Ectodermal cell (in vitro differentiated cells): Measurements from ENCODE around the gene POMP.
"Not testable (repeated sequence)": the region's sequence is repeated elsewhere in the genome, so short reads cannot be mapped to it uniquely, and the experiment has no call there.

ENCODE experiments used
- H3K27ac ChIP-seq: 2 replicates; pipeline ENCODE4 v1.7.0; 2013; ENCODE audit warnings: mild to moderate bottlenecking, low read depth, low read length; ENCODE audit not compliant: insufficient read depth, poor library complexity, severe bottlenecking
- H3K27me3 ChIP-seq: 2 replicates; pipeline ENCODE4 v1.7.0; 2013; ENCODE audit warnings: mild to moderate bottlenecking, low read length; ENCODE audit not compliant: insufficient read depth, control insufficient read depth, poor library complexity, severe bottlenecking
- H3K36me3 ChIP-seq: one replicate; pipeline ENCODE4 v1.7.0; 2013; ENCODE audit warnings: low read length; ENCODE audit not compliant: control insufficient read depth, insufficient read depth
- H3K4me1 ChIP-seq: one replicate; pipeline ENCODE4 v1.7.0; 2013; ENCODE audit warnings: low read length; ENCODE audit not compliant: control insufficient read depth, insufficient read depth
- H3K4me3 ChIP-seq: 2 replicates; pipeline ENCODE4 v1.7.0; 2013; ENCODE audit warnings: low read depth, low read length, control low read depth; ENCODE audit not compliant: insufficient read depth
- H3K9me3 ChIP-seq: 2 replicates; pipeline ENCODE4 v1.7.0; 2013; ENCODE audit warnings: mild to moderate bottlenecking, low read length, moderate library complexity; ENCODE audit not compliant: control insufficient read depth
- WGBS, 2 experiments: methylation state at CpG; one replicate each; pipeline ENCODE4 v1.1.7; 2013; ENCODE audit warnings: missing lambda C conversion rate in 2 of 2; 5-methylcytosine and 5-hydroxymethylcytosine counted together

POMP gene

GRCh38 chr13:28658539-28658795, 463 bp upstream of the POMP start:
- Histone ChIP-seq H3K27me3 (no peaks in the 10 kb centered on the region), H3K27ac (no peak overlapping the region), H3K9me3 (no peaks in the 10 kb centered on the region), H3K4me3 (peak overlapping the region; percentile 91), H3K4me1 (peaks cover 14% of the 10 kb centered on the region), H3K36me3 (peaks cover 10% of the 10 kb centered on the region)
- WGBS, 2 experiments = 1 to 2% methylated on average over 5 to 8 of the region's 8 CpGs

GRCh38 chr13:28659621-28659970, 666 bp downstream of the POMP start:
- Histone ChIP-seq H3K4me3 (peak overlapping the region; percentile 91), H3K27ac (peak overlapping the region; percentile 28), H3K36me3 (peaks cover 13% of the 10 kb centered on the region), H3K9me3 (no peaks in the 10 kb centered on the region), H3K27me3 (no peaks in the 10 kb centered on the region), H3K4me1 (peaks cover 14% of the 10 kb centered on the region)
- WGBS, 2 experiments = 19 to 38% methylated on average over 1 to 4 of the region's 4 CpGs

DNA sequence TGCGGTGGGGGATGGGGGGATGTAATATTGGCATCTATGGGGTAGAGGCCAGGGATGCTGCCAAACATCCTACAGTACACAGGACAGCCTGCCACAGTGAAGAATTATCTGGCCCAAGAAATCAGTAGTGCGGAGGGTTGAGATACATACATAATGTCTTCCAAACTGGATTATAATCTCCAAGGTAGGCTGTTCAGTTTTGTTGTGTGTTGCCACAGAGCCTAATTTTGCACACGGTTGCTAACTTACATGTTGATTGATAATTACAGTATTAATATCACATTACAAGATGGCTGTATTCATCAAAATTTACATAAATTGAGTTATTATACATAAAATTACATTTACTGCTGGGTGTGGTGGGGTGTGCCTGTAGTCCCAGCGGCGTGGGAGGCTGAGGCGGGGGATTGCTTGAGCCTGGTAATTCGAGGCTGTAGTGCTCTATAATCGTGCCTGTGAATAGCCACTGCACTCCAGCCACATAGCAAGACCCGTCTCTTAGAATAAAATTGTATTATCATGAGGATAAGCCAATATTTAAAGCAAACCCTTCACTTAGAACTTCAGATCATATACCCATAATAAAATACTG, 8.1 kb downstream of the POMP start:
- 89 to 92% methylated on average over 5 to 9 of the region's 9 CpGs for WGBS, 2 experiments
- H3K36me3 ChIP-seq = peaks cover 63% of the 10 kb centered on the region
- no peak overlapping the region for H3K4me3 ChIP-seq
- no peaks in the 10 kb centered on the region for H3K9me3 ChIP-seq
- no peaks in the 10 kb centered on the region for H3K27me3 ChIP-seq
- H3K27ac ChIP-seq = no peak overlapping the region
- H3K4me1 ChIP-seq = no peaks in the 10 kb centered on the region

- Histone ChIP-seq H3K4me1 (no peaks in the 10 kb centered on the region), H3K4me3 (no peak overlapping the region), H3K36me3 (peaks cover 49% of the 10 kb centered on the region)
Measured at GRCh38 chr13:28671126-28671792, 12.3 kb downstream of the POMP start.

GRCh38 chr13:28678809-28679208, 19.9 kb downstream of the POMP start:
- no peaks in the 10 kb centered on the region for H3K4me1 ChIP-seq
- H3K9me3 ChIP-seq = no peaks in the 10 kb centered on the region
- no peak overlapping the region for H3K4me3 ChIP-seq
- H3K36me3 ChIP-seq = peaks cover 7% of the 10 kb centered on the region
- no peaks in the 10 kb centered on the region for H3K27me3 ChIP-seq
- H3K27ac ChIP-seq = no peak overlapping the region
- WGBS, 2 experiments = 100% methylated on average over 1 of the region's 1 CpG; no CpG with 5 or more reads in 1 of the 2 experiments

More at GRCh38 chr13:28671126-28671792, 12.3 kb downstream of the POMP start:
- Histone ChIP-seq H3K9me3 (no peaks in the 10 kb centered on the region), H3K27me3 (no peaks in the 10 kb centered on the region), H3K27ac (no peak overlapping the region)

GRCh38 chr13:28679628-28680027, 20.7 kb downstream of the POMP start:
- peaks cover 7% of the 10 kb centered on the region for H3K36me3 ChIP-seq
- no peaks in the 10 kb centered on the region for H3K4me1 ChIP-seq
- no peak overlapping the region for H3K27ac ChIP-seq
- no CpG with 5 or more reads among the region's 1 CpG for WGBS, 2 experiments
- H3K9me3 ChIP-seq = no peaks in the 10 kb centered on the region
- no peaks in the 10 kb centered on the region for H3K27me3 ChIP-seq
- no peak overlapping the region for H3K4me3 ChIP-seq

DNA sequence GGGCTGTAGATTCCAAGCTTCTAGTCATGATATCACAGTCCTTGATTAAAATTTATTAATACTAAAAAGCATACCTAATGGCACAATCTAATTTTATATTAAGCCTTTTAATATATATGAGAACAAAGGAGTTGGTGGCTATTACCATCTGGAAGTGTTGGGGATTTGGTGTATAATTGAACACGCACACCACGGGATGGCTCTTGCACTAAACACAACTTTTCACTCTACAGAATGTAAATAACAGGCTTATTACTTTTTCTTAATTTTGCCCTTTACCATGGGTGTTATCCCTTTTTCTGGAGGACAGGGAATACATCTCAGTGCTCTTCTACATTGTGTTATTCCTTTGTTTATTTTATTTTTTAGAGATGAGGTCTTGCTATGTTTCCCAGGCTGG, 21.6 kb downstream of the POMP start:
- Histone ChIP-seq H3K4me3 (no peak overlapping the region), H3K4me1 (no peaks in the 10 kb centered on the region), H3K9me3 (no peaks in the 10 kb centered on the region), H3K36me3 (peaks cover 4% of the 10 kb centered on the region), H3K27ac (no peak overlapping the region), H3K27me3 (no peaks in the 10 kb centered on the region)
- 95% methylated on average over 2 of the region's 2 CpGs; no CpG with 5 or more reads in 1 of the 2 experiments for WGBS, 2 experiments

DNA sequence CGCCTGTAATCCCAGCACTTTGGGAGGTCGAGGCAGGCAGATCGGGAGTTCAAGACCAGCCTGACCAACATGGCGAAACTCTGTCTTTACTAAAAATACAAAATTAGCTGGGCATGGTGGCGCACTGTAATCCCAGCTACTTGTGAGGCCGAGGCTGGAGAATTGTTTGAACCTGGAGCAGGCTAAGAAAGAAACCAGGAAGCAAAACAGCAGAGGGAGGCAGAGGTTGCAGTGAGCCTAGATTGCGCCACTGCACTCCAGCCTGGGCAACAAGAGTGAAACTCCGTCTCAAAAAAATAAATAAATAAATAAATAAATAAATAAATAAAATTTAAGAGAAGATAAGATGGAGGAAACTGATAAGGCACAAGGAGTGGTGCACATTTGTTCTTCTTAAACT, 24.2 kb downstream of the POMP start:
- not testable (repeated sequence) for H3K36me3 ChIP-seq, H3K27ac ChIP-seq
- WGBS, 2 experiments = 92 to 94% methylated on average over 6 to 7 of the region's 8 CpGs

DNA sequence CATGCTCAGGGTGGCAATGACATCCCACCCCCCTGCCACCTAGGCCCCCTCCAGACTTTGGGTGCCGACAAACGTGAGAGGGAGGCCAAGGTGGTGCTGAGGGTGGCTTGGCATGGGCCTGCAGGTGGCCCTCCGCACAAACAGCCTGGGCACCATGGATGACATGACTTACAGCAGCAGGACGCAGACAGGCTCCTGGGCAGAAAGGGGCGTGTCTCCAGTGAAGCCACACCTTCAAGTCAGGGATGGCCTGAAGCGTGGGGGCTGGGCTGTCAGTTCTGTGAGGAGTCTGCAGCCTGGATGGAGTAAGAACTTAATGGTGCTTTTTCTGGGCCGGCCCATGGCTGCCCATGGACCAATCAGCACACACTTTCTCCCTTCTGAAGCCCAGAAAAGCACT, 25.3 kb downstream of the POMP start:
- Histone ChIP-seq H3K27me3 (no peaks in the 10 kb centered on the region), H3K4me1 (no peaks in the 10 kb centered on the region), H3K9me3 (no peaks in the 10 kb centered on the region), H3K4me3 (no peak overlapping the region), H3K36me3 (no peaks in the 10 kb centered on the region), H3K27ac (no peak overlapping the region)
- 40 to 42% methylated on average over 7 of the region's 7 CpGs for WGBS, 2 experiments

More for the DNA sequence above, 24.2 kb downstream of the POMP start:
- H3K27me3 ChIP-seq, H3K4me1 ChIP-seq, H3K9me3 ChIP-seq, H3K4me3 ChIP-seq: not testable (repeated sequence)

GRCh38 chr13:28685114-28685513, 26.2 kb downstream of the POMP start:
- 92 to 93% methylated on average over 12 of the region's 12 CpGs for WGBS, 2 experiments
- no peaks in the 10 kb centered on the region for H3K9me3 ChIP-seq
- no peaks in the 10 kb centered on the region for H3K4me1 ChIP-seq
- H3K4me3 ChIP-seq = no peak overlapping the region
- H3K36me3 ChIP-seq = no peaks in the 10 kb centered on the region
- H3K27ac ChIP-seq = no peak overlapping the region
- no peaks in the 10 kb centered on the region for H3K27me3 ChIP-seq

- WGBS, 2 experiments = 91 to 95% methylated on average over 3 of the region's 3 CpGs
- Histone ChIP-seq H3K9me3 (no peaks in the 10 kb centered on the region), H3K27ac (no peak overlapping the region), H3K27me3 (no peaks in the 10 kb centered on the region), H3K36me3 (no peaks in the 10 kb centered on the region), H3K4me1 (no peaks in the 10 kb centered on the region), H3K4me3 (no peak overlapping the region)
Measured at GRCh38 chr13:28685892-28686291, 27.0 kb downstream of the POMP start.
